Gastrocnemius medialis (tissue), 4 donors: ENCODE results near the gene ZNF274. TPM values are rescaled to one million over a fixed set of nuclear protein-coding genes. Genes with fewer than 3 reads are reported as not detected.

ENCODE experiments used
- ATAC-seq, 2 donors: fragments of 150-250 bp; one replicate each; pipeline ENCODE4 v1.9.1; 2016
- DNase-seq, 2 donors: peaks; one replicate each; pipeline ENCODE4 v3.0.0-alpha.2; 2019
- H3K27ac ChIP-seq, 4 donors: fragments of 200-600 bp; sonication (generic); 1 replicate in 1 of 4; 2 replicates in 3 of 4; pipeline ENCODE4 v1.5.1; 2016 to 2018; ENCODE audit warnings: mild to moderate bottlenecking in 2 of 4, moderate library complexity in 1 of 4
- H3K27me3 ChIP-seq, 3 donors: fragments of 200-600 bp; sonication (generic) in 2 of 3; 1 replicate in 1 of 3; 2 replicates in 2 of 3; pipeline versions ENCODE4 v1.5.1 to v1.6.0; 2016 to 2019; ENCODE audit warnings: mild to moderate bottlenecking in 1 of 3, moderate library complexity in 1 of 3
- H3K36me3 ChIP-seq, 2 donors: fragments of 200-600 bp; sonication (generic) in 1 of 2; one replicate each; pipeline ENCODE4 v1.5.1; 2017 to 2018
- H3K4me1 ChIP-seq, 2 donors: fragments of 200-600 bp; sonication (generic) in 1 of 2; one replicate each; pipeline ENCODE4 v1.5.1; 2016 to 2017; ENCODE audit warnings: mild to moderate bottlenecking in 2 of 2
- H3K4me3 ChIP-seq, 4 donors: fragments of 200-600 bp; sonication (generic) in 3 of 4; 1 replicate in 1 of 4; 2 replicates in 3 of 4; pipeline ENCODE4 v1.5.1; 2016 to 2019; ENCODE audit warnings: mild to moderate bottlenecking in 2 of 4
- H3K9me3 ChIP-seq, 3 donors: fragments of 200-600 bp; sonication (generic) in 2 of 3; 1 replicate in 1 of 3; 2 replicates in 2 of 3; pipeline ENCODE4 v1.5.1; 2016 to 2019
- POLR2A ChIP-seq, 2 donors: fragments of 450-650 bp; IDR thresholded peaks; one replicate each; pipeline ENCODE4 v1.6.1; 2017; ENCODE audit warnings: antibody characterized with exemption in 2 of 2, mild to moderate bottlenecking in 2 of 2, moderate library complexity in 2 of 2
- in situ Hi-C, 4 donors: fragments of 200-750 bp; cut with MboI; loops; one replicate each; pipeline versions ENCODE4 v1.15.0 to v1.8.0; 2017; ENCODE audit warnings: low sequenced_read_pairs in 4 of 4
- intact Hi-C: fragments of 100-400 bp; cut with DNase I; formaldehyde crosslinking; loops from one replicate; pipeline ENCODE4 v1.15.1; 2023; ENCODE audit warnings: low total_unique reads
- total RNA-seq, 4 donors: library from RNA; depleted of rRNA; stranded (reverse); fragments of >200 nt; gene quantifications; one replicate each; pipeline versions ENCODE4 v1.1.0 to v1.2.3, GENCODE V29; 2016
- TF ChIP-seq, protein P1 (sequence below), 5 experiments: fragments of 450-650 bp in 3 of 5; fragments of 200-600 bp in 2 of 5; sonication (generic) in 2 of 5; IDR thresholded peaks in 4 of 5; conservative IDR thresholded peaks in 1 of 5; 1 replicate in 4 of 5; 2 replicates in 1 of 5; pipeline ENCODE4 v1.5.1; 2016 to 2019; ENCODE audit warnings: antibody characterized with exemption in 5 of 5, mild to moderate bottlenecking in 3 of 5, moderate library complexity in 3 of 5

Gene ZNF274
- total RNA-seq, 4 donors from 2014 or later, result 9.0 to 20.7 (median 13.4) TPM

GRCh38 chr19:58262922-58263296 lies 80.0 kb downstream of the ZNF274 start:
- intact Hi-C loops, result no loop called here
- no peak for TF ChIP-seq POLR2A (IDR thresholded peaks at IDR 0.05)
- TF ChIP-seq, protein P1, sequence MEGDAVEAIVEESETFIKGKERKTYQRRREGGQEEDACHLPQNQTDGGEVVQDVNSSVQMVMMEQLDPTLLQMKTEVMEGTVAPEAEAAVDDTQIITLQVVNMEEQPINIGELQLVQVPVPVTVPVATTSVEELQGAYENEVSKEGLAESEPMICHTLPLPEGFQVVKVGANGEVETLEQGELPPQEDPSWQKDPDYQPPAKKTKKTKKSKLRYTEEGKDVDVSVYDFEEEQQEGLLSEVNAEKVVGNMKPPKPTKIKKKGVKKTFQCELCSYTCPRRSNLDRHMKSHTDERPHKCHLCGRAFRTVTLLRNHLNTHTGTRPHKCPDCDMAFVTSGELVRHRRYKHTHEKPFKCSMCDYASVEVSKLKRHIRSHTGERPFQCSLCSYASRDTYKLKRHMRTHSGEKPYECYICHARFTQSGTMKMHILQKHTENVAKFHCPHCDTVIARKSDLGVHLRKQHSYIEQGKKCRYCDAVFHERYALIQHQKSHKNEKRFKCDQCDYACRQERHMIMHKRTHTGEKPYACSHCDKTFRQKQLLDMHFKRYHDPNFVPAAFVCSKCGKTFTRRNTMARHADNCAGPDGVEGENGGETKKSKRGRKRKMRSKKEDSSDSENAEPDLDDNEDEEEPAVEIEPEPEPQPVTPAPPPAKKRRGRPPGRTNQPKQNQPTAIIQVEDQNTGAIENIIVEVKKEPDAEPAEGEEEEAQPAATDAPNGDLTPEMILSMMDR (IDR thresholded peaks at IDR 0.05 in 4 of 5, conservative IDR thresholded peaks at IDR 0.05 in 1 of 5), result no peak

More at GRCh38 chr19:58262922-58263296, 80.0 kb downstream of the ZNF274 start:
- Histone ChIP-seq H3K4me3 (peak overlapping the region in 1 of 4 donors; percentile 39), H3K27ac (no peak overlapping the region), H3K9me3 (peaks cover 43 to 95% (median 78%) of the 10 kb centered on the region in 3 donors), H3K36me3 (peaks cover 14 to 70% of the 10 kb centered on the region in 2 donors), H3K27me3 (peaks cover 0 to 2% (median 0%) of the 10 kb centered on the region in 3 donors), H3K4me1 (no peaks in the 10 kb centered on the region)
- in situ Hi-C loops, result no loop called here
- DNase-seq (no peak), ATAC-seq (no peak)

Other genes starting within 250 kb of the ZNF274 start
- 1 to 10 TPM in 2 of 4 donors, under 1 TPM in 2; 0.52 to 2.4 (median 0.87) TPM for gene ZNF418, start 247.7 kb upstream of the ZNF274 start, total RNA-seq
- gene ZNF256, start 235.4 kb upstream of the ZNF274 start, total RNA-seq, result 1 to 10 TPM in 2 of 4 donors, under 1 TPM in 2; 0.93 to 2.6 (median 1.4) TPM
- not detected for gene C19orf18, start 208.5 kb upstream of the ZNF274 start, total RNA-seq
- 10 to 100 TPM in 1 of 4 donors, 1 to 10 TPM in 3; 2.9 to 15.3 (median 6.6) TPM for gene ZNF606, start 180.2 kb upstream of the ZNF274 start, total RNA-seq
- gene ZSCAN1, start 149.0 kb upstream of the ZNF274 start, total RNA-seq, result not detected
- under 1 TPM; 0.36 to 0.73 (median 0.53) TPM for gene ZNF135, start 123.8 kb upstream of the ZNF274 start, total RNA-seq
- gene ZSCAN18, start 84.8 kb upstream of the ZNF274 start, total RNA-seq, result 10 to 100 TPM; 11.2 to 20.6 (median 15.2) TPM
- 1 to 10 TPM; 1.3 to 2.0 (median 1.7) TPM for gene ZNF329, start 32.3 kb upstream of the ZNF274 start, total RNA-seq
- 1 to 10 TPM; 3.8 to 9.5 (median 6.0) TPM for gene ZNF544, start 45.9 kb downstream of the ZNF274 start, total RNA-seq
- 1 to 10 TPM in 2 of 4 donors, under 1 TPM in 2; 0.78 to 2.1 (median 1.2) TPM for gene ZNF8, start 95.9 kb downstream of the ZNF274 start, total RNA-seq
- 10 to 100 TPM; 27.1 to 38.2 (median 32.4) TPM for gene ERVK3-1, start 122.3 kb downstream of the ZNF274 start, total RNA-seq
- 1 to 10 TPM; 1.1 to 2.4 (median 1.8) TPM for gene ZSCAN22, start 143.9 kb downstream of the ZNF274 start, total RNA-seq
- 10 to 100 TPM in 1 of 4 donors, 1 to 10 TPM in 2, not detected in 1; 4.5 to 12.5 (median 9.0) TPM for gene A1BG, start 170.4 kb downstream of the ZNF274 start, total RNA-seq
- gene ZNF497, start 179.7 kb downstream of the ZNF274 start, total RNA-seq, result under 1 TPM in 3 of 4 donors, not detected in 1; 0.07 to 0.87 (median 0.36) TPM
- under 1 TPM in 2 of 4 donors, not detected in 2; 0.11 to 0.36 TPM for gene ZNF837, start 198.0 kb downstream of the ZNF274 start, total RNA-seq
- 1,000 to 10,000 TPM; 1,345 to 1,665 (median 1,438) TPM for gene RPS5, start 204.2 kb downstream of the ZNF274 start, total RNA-seq
- gene RNF225, start 212.6 kb downstream of the ZNF274 start, total RNA-seq, result not detected
- 10 to 100 TPM in 2 of 4 donors, 1 to 10 TPM in 2; 8.5 to 21.4 (median 10.2) TPM for gene ZNF584, start 225.6 kb downstream of the ZNF274 start, total RNA-seq